GM23338 (cell line): Measurements from ENCODE around the gene LRMDA. TPM values are rescaled to one million over a fixed set of nuclear protein-coding genes. Genes with fewer than 3 reads are reported as not detected.

Source experiments
- ATAC-seq: fragments of 200-7000 bp; cut with Tn5 transposase; 3 replicates; pipeline ENCODE4 v1.9.1; 2020
- DNase-seq: peaks from one replicate; pipeline ENCODE4 v3.0.0-alpha.2; 2015; ENCODE audit warnings: low spot score
- H2AFZ ChIP-seq: fragments of 200-600 bp; sonication (generic); 2 replicates; pipeline ENCODE4 v1.8.0; 2016; ENCODE audit warnings: antibody characterized with exemption, mild to moderate bottlenecking, moderate library complexity
- H3F3A ChIP-seq: fragments of 200-600 bp; sonication (generic); replicated peaks from 2 replicates; pipeline ENCODE4 v1.8.0; 2017; ENCODE audit warnings: antibody characterized with exemption, mixed run types, low read depth
- H3K27ac ChIP-seq: fragments of 200-600 bp; sonication (generic); 2 replicates; pipeline ENCODE4 v1.6.1; 2016; ENCODE audit warnings: low read depth
- H3K27me3 ChIP-seq: fragments of 200-600 bp; sonication (generic); 2 replicates; pipeline ENCODE4 v1.8.0; 2016; ENCODE audit warnings: mild to moderate bottlenecking, mixed run types, moderate library complexity; ENCODE audit not compliant: insufficient read depth
- H3K36me3 ChIP-seq: fragments of 200-600 bp; sonication (generic); 2 replicates; pipeline ENCODE4 v1.8.0; 2016; ENCODE audit warnings: mild to moderate bottlenecking; ENCODE audit not compliant: insufficient read depth
- H3K4me1 ChIP-seq: fragments of 200-600 bp; sonication (generic); 2 replicates; pipeline ENCODE4 v1.8.0; 2016; ENCODE audit warnings: mild to moderate bottlenecking, moderate library complexity; ENCODE audit not compliant: insufficient read depth
- H3K4me2 ChIP-seq: fragments of 200-600 bp; sonication (generic); 2 replicates; pipeline ENCODE4 v1.7.1; 2017; ENCODE audit warnings: mixed run types
- H3K4me3 ChIP-seq: fragments of 200-600 bp; sonication (generic); 2 replicates; pipeline ENCODE4 v1.6.1; 2016; ENCODE audit warnings: mixed run types
- H3K79me2 ChIP-seq: fragments of 200-600 bp; sonication (generic); replicated peaks from 2 replicates; pipeline ENCODE4 v1.8.0; 2017; ENCODE audit warnings: mild to moderate bottlenecking; ENCODE audit not compliant: insufficient read depth
- H3K9me2 ChIP-seq: fragments of 200-600 bp; sonication (generic); 2 replicates; pipeline ENCODE4 v1.8.0; 2017; ENCODE audit not compliant: insufficient read depth
- H4K20me1 ChIP-seq: fragments of 200-600 bp; sonication (generic); replicated peaks from 2 replicates; pipeline ENCODE4 v1.8.0; 2017; ENCODE audit warnings: mild to moderate bottlenecking; ENCODE audit not compliant: insufficient read depth
- H3K27ac Mint-ChIP-seq: 2 replicates; pipeline ENCODE4 v1.8.0; 2020; ENCODE audit warnings: inconsistent platforms, mild to moderate bottlenecking, moderate library complexity, mixed read lengths
- H3K27me3 Mint-ChIP-seq: 3 replicates; pipeline ENCODE4 v1.8.0; 2022; ENCODE audit warnings: low read depth, mild to moderate bottlenecking, moderate library complexity, mixed read lengths, inconsistent platforms; ENCODE audit not compliant: insufficient read depth, poor library complexity
- H3K36me3 Mint-ChIP-seq: 3 replicates; pipeline ENCODE4 v1.8.0; 2021; ENCODE audit warnings: low read depth, mild to moderate bottlenecking, inconsistent platforms, moderate library complexity, mixed read lengths
- H3K4me1 Mint-ChIP-seq: 3 replicates; pipeline ENCODE4 v1.8.0; 2020; ENCODE audit warnings: mild to moderate bottlenecking, inconsistent platforms, mixed read lengths
- H3K4me3 Mint-ChIP-seq: 3 replicates; pipeline ENCODE4 v1.8.0; 2021; ENCODE audit warnings: moderate library complexity, mild to moderate bottlenecking, inconsistent platforms, mixed read lengths
- H3K9me3 Mint-ChIP-seq: 3 replicates; pipeline ENCODE4 v1.8.0; 2020; ENCODE audit warnings: moderate library complexity, mild to moderate bottlenecking, inconsistent platforms, mixed read lengths
- CTCF ChIP-seq, 2 experiments: fragments of 200-600 bp in 1 of 2; sonication (generic) in 1 of 2; conservative IDR thresholded peaks; 2 replicates each; pipeline versions ENCODE4 v1.5.1 to v1.6.1; 2016 to 2017; ENCODE audit warnings: antibody characterized with exemption in 2 of 2, low read depth in 2 of 2, mild to moderate bottlenecking in 2 of 2, moderate library complexity in 1 of 2
- ETS1 ChIP-seq: IDR thresholded peaks from 2 replicates; pipeline ENCODE4 v1.6.1; 2016; ENCODE audit warnings: antibody characterized with exemption
- JUNB ChIP-seq: IDR thresholded peaks from one replicate; pipeline ENCODE4 v1.6.1; 2016; ENCODE audit warnings: antibody characterized with exemption; ENCODE audit not compliant: unreplicated experiment
- POLR2AphosphoS5 ChIP-seq: IDR thresholded peaks from 2 replicates; pipeline ENCODE4 v1.6.1; 2016; ENCODE audit warnings: antibody characterized with exemption, low read depth
- ZNF114 ChIP-seq: fragments of 250-450 bp; sonication (Bioruptor Pico); IDR thresholded peaks from 2 replicates; pipeline ENCODE4 v1.5.0; 2020; ENCODE audit warnings: mild to moderate bottlenecking, moderate library complexity
- ZNF331 ChIP-seq: fragments of 250-450 bp; sonication (Bioruptor Pico); IDR thresholded peaks from 2 replicates; pipeline ENCODE4 v1.5.0; 2020; ENCODE audit warnings: low read depth, mild to moderate bottlenecking, moderate library complexity
- ZNF462 ChIP-seq: fragments of 250-450 bp; sonication (Bioruptor Pico); IDR thresholded peaks from 2 replicates; pipeline ENCODE4 v1.5.0; 2020; ENCODE audit warnings: mild to moderate bottlenecking, moderate library complexity
- polyA plus RNA-seq: library from polyadenylated mRNA; unstranded; fragments of >200 nt; fragmentation: Nextera tagmentation; extraction: Ambion mirVana; gene quantifications from 2 replicates; pipeline ENCODE4 v1.2.1, GENCODE V29; 2016
- total RNA-seq: library from RNA; depleted of rRNA; stranded (reverse); fragments of >200 nt; shearing (Covaris generic); gene quantifications from 2 replicates; pipeline ENCODE4 v1.2.3, GENCODE V29; 2014

LRMDA gene
- total and polyA plus RNA-seq, 2 experiments from 2014 or later = 0.90 to 1.8 TPM

- TF ChIP-seq ZNF462 (CRISPR knock-in tag) (no peak), ETS1 (no peak), POLR2AphosphoS5 (no peak), ZNF331 (no peak)
These were observed 1020.5 kb downstream of the LRMDA start (continued) for GRCh38 chr10:76451911-76452310.

GRCh38 chr10:76453332-76453731 is 1021.9 kb downstream of the LRMDA start:
- peaks cover 3% of the 10 kb centered on the region for H3K27me3 Mint-ChIP-seq
- no peaks in the 10 kb centered on the region for H3F3A ChIP-seq
- no peaks in the 10 kb centered on the region for H3K4me1 ChIP-seq
- no peak overlapping the region for H3K27ac ChIP-seq
- H3K9me3 Mint-ChIP-seq = no peaks in the 10 kb centered on the region; the same call in 2 of the 3 replicates
- H3K27me3 ChIP-seq = no peaks in the 10 kb centered on the region
- no peak overlapping the region for H3K4me3 ChIP-seq
- H3K36me3 ChIP-seq = no peaks in the 10 kb centered on the region
- no peak overlapping the region for H2AFZ ChIP-seq
- H3K27ac Mint-ChIP-seq = no peak overlapping the region
- H3K4me2 ChIP-seq = no peak overlapping the region
- ATAC-seq (no peak), DNase-seq (no peak)
- no peaks in the 10 kb centered on the region for H3K4me1 Mint-ChIP-seq
- H3K79me2 ChIP-seq = no peaks in the 10 kb centered on the region
- 0 out of 2 replicates have a peak, but pooled peaks cover 5% of the 10 kb centered on the region for H3K9me2 ChIP-seq
- no peaks in the 10 kb centered on the region for H4K20me1 ChIP-seq
- H3K4me3 Mint-ChIP-seq = no peak overlapping the region
- no peaks in the 10 kb centered on the region for H3K36me3 Mint-ChIP-seq
- TF ChIP-seq CTCF (conservative IDR thresholded peaks at IDR 0.05; ENCODE audit: low read depth in 2 of 2) = no peak
- no peak for TF ChIP-seq JUNB
- no peak for TF ChIP-seq ZNF114 (CRISPR knock-in tag)
- no peak for TF ChIP-seq ZNF462 (CRISPR knock-in tag)
